Breast epithelium (tissue), 3 donors: Measurements from ENCODE around the gene STARD13.

Source experiments
- POLR2A ChIP-seq: fragments of 450-650 bp; IDR thresholded peaks from one replicate; pipeline ENCODE4 v1.6.1; 2016; ENCODE audit warnings: antibody characterized with exemption, mild to moderate bottlenecking, moderate library complexity
- POLR2AphosphoS5 ChIP-seq, 3 donors: sonication (generic); formaldehyde crosslinking; IDR thresholded peaks; one replicate each; pipeline ENCODE4 v1.6.1; 2017; ENCODE audit warnings: antibody characterized with exemption in 3 of 3
- TF ChIP-seq, protein P1 (sequence below), 3 donors: fragments of 450-650 bp; IDR thresholded peaks; one replicate each; pipeline ENCODE4 v1.5.1; 2016 to 2017; ENCODE audit warnings: antibody characterized with exemption in 3 of 3, mild to moderate bottlenecking in 3 of 3, moderate library complexity in 3 of 3

DNA sequence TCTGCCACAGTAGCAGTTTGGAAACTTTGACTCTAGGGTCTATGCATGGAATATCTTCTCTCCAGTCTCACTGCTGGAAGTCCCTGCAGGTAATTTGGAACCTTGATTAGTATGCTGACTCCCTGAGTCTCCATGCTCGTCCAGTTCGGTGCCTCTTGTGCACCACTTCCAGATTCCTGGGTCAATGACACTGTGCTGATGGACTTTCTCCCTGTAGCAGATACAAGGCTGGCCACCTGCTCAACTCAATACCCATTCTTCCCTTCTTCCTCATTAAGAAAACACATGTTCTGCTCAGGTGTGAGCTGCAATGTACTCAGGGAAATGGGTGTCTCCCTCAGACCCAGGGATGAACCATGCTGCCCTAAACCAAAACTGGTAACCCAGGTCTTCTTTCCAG is 170.3 kb downstream of the STARD13 start:
- TF ChIP-seq POLR2A, result no peak
- TF ChIP-seq, protein P1, sequence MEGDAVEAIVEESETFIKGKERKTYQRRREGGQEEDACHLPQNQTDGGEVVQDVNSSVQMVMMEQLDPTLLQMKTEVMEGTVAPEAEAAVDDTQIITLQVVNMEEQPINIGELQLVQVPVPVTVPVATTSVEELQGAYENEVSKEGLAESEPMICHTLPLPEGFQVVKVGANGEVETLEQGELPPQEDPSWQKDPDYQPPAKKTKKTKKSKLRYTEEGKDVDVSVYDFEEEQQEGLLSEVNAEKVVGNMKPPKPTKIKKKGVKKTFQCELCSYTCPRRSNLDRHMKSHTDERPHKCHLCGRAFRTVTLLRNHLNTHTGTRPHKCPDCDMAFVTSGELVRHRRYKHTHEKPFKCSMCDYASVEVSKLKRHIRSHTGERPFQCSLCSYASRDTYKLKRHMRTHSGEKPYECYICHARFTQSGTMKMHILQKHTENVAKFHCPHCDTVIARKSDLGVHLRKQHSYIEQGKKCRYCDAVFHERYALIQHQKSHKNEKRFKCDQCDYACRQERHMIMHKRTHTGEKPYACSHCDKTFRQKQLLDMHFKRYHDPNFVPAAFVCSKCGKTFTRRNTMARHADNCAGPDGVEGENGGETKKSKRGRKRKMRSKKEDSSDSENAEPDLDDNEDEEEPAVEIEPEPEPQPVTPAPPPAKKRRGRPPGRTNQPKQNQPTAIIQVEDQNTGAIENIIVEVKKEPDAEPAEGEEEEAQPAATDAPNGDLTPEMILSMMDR (IDR thresholded peaks at IDR 0.05), result no peak
- TF ChIP-seq POLR2AphosphoS5 (IDR thresholded peaks at IDR 0.05), result no peak
